Stimulated activated CD8-positive, alpha-beta memory T cell treated with anti-CD3 and anti-CD28 coated beads, Interleukin-7, amount 100 ng/mL, for 24 hours (primary cell): ENCODE data around the gene RASAL2.
"Not testable (repeated sequence)": the region's sequence is repeated elsewhere in the genome, so short reads cannot be mapped to it uniquely, and the experiment has no call there.

Experiments
- DNase-seq: peaks from one replicate; pipeline ENCODE4 v3.0.0-alpha.2; 2020; ENCODE audit warnings: low read depth

RASAL2 gene

DNA sequence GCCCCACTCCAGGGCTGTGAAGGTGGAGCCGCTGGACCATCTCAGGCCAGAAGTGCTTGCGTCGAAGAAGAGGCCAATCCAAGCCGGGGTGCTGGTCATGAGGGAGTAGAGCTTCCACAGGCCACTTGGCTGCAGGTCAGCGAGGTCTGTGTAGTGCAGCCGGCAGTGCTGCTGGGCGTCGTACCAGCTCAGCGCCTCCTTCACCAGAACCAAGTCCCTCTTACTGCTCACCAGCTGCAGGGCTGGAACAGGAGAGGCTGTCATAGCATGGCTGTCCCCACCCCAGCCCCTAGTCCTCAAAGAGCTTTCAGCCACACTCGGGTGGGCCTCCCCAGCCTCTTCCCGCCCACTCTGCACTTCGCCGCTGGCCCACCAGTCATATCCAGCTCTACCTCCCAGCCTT lies 400.7 kb downstream of the RASAL2 start:
- no peak for DNase-seq

- DNase-seq = no peak
Observed at GRCh38 chr1:178495158-178495557, 401.3 kb downstream of the RASAL2 start.

- no peak for DNase-seq
Observed at GRCh38 chr1:178495741-178496409, 402.0 kb downstream of the RASAL2 start.

DNA sequence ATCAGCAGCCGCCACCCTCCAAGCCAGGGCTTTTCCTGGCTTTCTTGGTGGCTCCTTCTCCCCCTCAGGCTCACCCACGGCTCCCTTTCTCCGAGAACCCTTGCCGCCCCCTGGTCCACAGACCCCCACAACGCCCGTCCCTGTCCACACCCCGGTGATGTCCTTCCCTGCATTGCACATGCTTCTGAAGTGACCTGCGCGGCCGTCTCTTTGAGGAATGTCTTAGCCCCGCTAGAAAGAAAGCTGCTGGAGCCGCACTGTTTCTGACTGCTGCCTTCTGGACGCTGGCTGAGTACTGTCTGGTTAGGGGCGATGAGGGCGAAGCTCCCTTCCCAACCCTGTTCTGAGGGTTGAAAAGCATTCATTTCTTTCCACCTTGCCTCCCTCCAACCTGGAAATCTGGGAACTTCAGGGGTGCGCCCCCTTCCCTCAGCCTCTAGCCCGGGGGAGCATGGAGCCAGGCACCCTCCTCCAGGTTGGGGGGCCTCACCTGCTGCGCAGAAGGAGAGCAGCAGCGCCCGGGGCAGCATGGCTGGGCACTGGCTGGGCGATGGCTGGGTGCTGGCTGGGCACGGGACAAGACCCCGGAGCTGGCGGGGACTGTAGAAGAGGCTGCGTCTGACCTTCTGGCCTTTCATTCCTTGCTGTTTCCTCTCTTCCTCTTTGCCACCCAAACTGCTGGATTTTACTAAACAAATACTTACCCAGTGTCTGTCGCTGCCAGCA lies 402.7 kb downstream of the RASAL2 start, which contains the start of gene CLEC20A:
CLEC20A (minus strand) TSS at position 555 of the 726 bp plus-strand sequence; CDS start at position 530, 25 bp downstream.
- DNase-seq = no peak

DNA sequence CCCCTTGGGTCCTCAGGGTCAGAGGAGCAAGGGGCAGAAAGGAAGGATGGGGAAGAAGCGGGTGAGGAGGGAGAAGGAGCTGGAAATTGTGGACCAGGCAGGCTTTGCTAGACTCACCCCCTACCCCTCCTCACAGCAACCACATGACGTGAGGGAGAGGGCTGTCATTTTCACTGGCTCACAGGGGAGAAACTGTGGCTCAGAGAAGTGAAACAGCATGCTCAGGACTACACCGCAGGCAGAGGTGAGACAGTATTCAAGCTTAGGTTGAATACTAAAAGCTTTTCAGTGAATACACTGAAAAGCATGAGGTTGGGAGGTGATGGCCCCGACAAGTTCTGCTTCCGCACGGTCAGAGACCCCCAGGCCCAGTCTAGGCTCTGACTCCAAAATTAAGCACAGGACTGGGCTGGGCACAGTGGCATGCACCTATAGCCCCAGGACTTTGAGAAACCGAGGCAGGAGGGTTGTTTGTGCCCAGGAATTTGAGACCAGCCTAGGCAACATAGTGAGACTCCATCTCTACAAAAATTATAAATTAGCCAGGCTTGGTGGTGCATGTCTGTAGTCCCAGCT lies 404.1 kb downstream of the RASAL2 start:
- DNase-seq = no peak

GRCh38 chr1:178498896-178499675 lies 405.2 kb downstream of the RASAL2 start:
- no peak for DNase-seq

- no peak for DNase-seq
Observed at GRCh38 chr1:178500091-178500770, 406.3 kb downstream of the RASAL2 start.

- DNase-seq = no peak
Observed at GRCh38 chr1:178500936-178501554, 407.1 kb downstream of the RASAL2 start.

DNA sequence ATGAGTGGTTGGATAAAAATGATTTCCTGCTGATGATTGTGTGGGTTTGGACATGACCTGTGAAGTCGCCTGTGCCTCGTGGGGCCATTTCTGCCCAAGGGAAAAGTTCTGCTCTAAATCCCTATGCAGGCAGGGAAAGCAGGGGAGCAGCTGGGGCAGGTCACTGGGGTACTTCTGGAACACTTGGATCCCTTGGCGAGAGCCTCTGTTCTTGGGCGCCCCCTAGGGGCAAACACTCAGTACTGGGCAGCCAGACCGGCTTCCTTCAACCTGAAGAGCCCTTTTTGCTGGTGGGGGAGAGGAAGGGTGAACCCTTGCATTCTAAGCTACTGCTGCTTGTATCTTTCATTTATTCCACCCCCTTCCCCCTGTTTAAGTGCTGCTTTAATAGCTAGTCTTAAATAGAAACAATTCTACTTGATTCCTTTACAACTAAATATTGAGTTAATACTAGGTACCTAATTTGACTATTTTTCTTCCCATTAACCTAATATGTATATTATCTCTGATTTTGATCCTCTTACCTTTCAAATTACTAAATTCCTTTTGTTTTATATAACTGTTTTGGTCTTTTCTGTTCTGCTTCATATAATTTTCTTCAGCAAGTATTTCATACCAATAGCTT lies 407.9 kb downstream of the RASAL2 start:
- DNase-seq = peak; percentile 20

GRCh38 chr1:178502330-178502714 lies 408.4 kb downstream of the RASAL2 start:
- no peak for DNase-seq

DNA sequence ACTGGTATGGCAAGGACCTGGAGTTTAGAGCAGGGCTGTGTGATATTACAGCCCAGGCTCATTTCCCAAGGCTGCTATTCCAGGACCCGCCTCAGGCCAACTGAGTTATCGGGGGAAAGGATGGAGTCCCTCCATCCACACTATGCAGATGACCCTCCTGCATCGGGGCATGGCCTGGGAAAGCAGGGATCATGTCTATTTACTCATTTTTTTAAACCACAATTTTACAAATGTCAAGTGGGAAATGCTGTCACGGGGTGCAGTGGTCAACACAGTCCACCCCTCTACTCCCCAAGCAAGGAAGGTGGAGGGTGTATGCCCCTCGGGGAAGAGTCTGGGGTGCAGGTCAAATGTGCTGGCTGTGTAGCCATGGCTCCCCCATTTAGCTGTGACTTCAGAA lies 409.0 kb downstream of the RASAL2 start:
- DNase-seq = no peak

GRCh38 chr1:178503316-178503715 lies 409.4 kb downstream of the RASAL2 start:
- not testable (repeated sequence) for DNase-seq

DNA sequence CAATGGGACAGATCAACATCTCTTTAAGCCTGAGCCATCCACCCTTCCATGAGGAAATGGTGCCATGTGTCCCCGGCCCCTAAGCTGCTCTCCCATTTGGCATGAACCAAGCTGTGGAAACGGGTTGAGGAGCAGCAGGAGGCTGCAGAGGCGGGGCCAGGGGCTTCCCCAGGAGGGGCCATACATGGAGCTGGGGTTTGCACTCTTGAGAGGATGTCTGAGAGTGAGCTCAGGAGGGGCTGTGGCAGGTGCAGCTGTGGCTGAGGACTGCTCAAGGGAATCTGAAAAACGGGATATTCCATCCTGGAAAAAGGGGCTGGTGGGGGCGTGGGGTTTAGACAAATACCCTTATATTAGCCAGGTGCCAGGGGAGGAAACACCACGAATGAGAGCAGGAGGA lies 409.9 kb downstream of the RASAL2 start:
- DNase-seq = no peak

- no peak for DNase-seq
Observed at GRCh38 chr1:178504286-178504685, 410.4 kb downstream of the RASAL2 start.

GRCh38 chr1:178506177-178506576 lies 412.3 kb downstream of the RASAL2 start:
- no peak for DNase-seq

- no peak for DNase-seq
Observed at GRCh38 chr1:178506669-178507068, 412.8 kb downstream of the RASAL2 start.

GRCh38 chr1:178509414-178510007 lies 415.6 kb downstream of the RASAL2 start:
- DNase-seq = no peak

DNA sequence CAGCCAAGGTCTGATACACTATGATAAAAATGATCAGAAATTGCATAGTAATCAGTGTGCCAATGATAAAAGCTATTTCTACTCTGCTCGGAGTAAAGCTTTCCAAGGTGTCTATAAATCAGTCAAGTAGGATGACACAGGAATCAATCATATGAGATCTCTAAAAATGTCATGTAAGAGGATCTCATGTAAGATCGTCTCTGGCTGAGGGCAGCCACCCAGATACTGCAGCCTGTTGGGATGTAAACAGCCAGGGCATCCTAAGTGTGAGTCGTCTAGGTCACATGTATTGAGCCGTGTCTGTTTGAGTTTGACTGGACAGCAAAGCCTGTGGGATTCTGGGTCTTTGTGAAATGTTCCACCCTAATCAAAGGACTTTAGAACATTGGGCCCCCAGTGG lies 416.3 kb downstream of the RASAL2 start:
- no peak for DNase-seq

DNA sequence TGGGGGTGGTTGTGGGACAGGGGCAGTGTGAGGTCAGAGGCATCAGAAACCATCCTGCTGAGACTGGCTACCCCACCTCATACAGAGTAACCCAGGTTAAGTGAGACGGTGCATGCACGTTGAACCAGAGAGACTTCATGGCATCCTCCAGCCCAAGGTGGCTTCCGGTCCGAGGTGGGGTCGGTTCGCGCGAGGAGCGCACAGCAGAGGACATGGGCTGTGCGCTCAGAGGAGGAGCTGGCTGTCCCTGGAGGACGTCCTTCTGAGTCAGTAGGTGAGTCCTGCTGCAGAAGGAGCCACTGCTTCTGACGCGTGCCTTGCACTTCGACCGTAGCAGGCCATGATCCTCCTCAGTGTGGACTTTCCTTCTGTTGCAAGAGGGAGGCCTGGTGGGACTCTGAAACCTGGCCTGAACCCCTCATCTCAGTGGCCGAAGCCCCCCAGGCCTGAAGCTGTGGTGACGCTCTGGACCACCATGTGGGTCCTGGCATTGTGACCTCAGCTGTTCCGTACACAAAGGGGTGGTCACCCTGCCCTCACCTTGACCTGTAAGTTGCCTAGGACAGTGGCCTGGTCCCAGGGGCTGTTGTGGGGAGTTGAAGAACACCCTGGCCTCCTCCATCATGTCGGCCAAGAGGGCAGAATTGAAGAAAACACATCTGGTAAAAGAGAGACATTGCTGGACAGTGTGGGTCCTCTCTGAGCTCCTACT lies 418.8 kb downstream of the RASAL2 start, which contains the start of gene TEX35:
TEX35 (plus strand) TSS at position 544 of the 712 bp plus-strand sequence; CDS start at position 624, 80 bp downstream.
- no peak for DNase-seq
